DOHH2 (cell line): ENCODE data around the gene WNT3A.

Experiments
- CTCF ChIP-seq: fragments of 200-600 bp; sonication (generic); IDR thresholded peaks from one replicate; pipeline ENCODE4 v1.5.1; 2014; ENCODE audit warnings: antibody characterized with exemption, mild to moderate bottlenecking, low read depth, low read length; ENCODE audit not compliant: poor library complexity, severe bottlenecking
- EZH2phosphoT487 ChIP-seq: fragments of 200-600 bp; sonication (generic); IDR thresholded peaks from 2 replicates; pipeline ENCODE4 v1.6.1; 2017; ENCODE audit warnings: borderline replicate concordance, mild to moderate bottlenecking, antibody characterized with exemption, low read length, moderate library complexity, mixed read lengths

- TF ChIP-seq CTCF (no peak), EZH2phosphoT487 (no peak)
Measured at GRCh38 chr1:228000416-228000815, 6.4 kb upstream of the WNT3A start.
